HCT116 (cell line): ENCODE data around the gene DHRS7. TPM values are rescaled to one million over a fixed set of nuclear protein-coding genes. Genes with fewer than 3 reads are reported as not detected.
A peak's percentile ranks its signal among the peaks of the same experiment; 100 is the strongest.

Source experiments
- ATAC-seq: fragments of 200-7000 bp; cut with Tn5 transposase; 2 replicates; pipeline ENCODE4 v1.9.1; 2020; ENCODE audit warnings: mild to moderate bottlenecking, moderate library complexity
- Bru-seq: library from RNA; stranded (reverse); fragments of 400-500 nt; gene quantifications from one replicate; lab custom pipeline; 2021; lab: Mats Ljungman, UMichigan
- BruChase-seq, 2 experiments: library from RNA; stranded (reverse); fragments of 400-500 nt; gene quantifications; one replicate each; lab custom pipeline; 2021; lab: Mats Ljungman, UMichigan
- BruUV-seq: library from RNA; stranded (reverse); fragments of 400-500 nt; replicated peaks from 2 replicates; lab custom pipeline; 2021; lab: Mats Ljungman, UMichigan
- CTCF ChIA-PET: fragments of 300-600 bp; sonication (Branson Sonifier 250); formaldehyde crosslinking; loops from one replicate; lab custom pipeline; 2021; ENCODE audit warnings: antibody characterized with exemption; lab: Charles Lee
- POLR2A ChIA-PET: fragments of 300-600, 350-600 bp; sonication (Branson Sonifier 250); formaldehyde crosslinking; loops from one replicate; lab custom pipeline; 2021; ENCODE audit warnings: antibody characterized with exemption; lab: Charles Lee
- RAD21 ChIA-PET, 2 experiments: fragments of 300-600 bp; sonication (Branson Sonifier 250); formaldehyde crosslinking; loops; one replicate each; lab custom pipeline; 2023; ENCODE audit warnings: low total read pairs in 2 of 2; ENCODE audit not compliant: uncharacterized antibody in 2 of 2, unreplicated experiment in 2 of 2, low non-redundant PET in 1 of 2; lab: Charles Lee
- DNase-seq: peaks from one replicate; pipeline ENCODE4 v3.0.0-alpha.2; 2010; ENCODE audit warnings: low read depth, low spot score
- H2AFZ ChIP-seq: fragments of 200-600 bp; shearing (Covaris generic), sonication (generic); 2 replicates; pipeline ENCODE4 v1.6.1; 2017; ENCODE audit warnings: low read depth, mixed run types, mixed read lengths, antibody characterized with exemption, low read length; ENCODE audit not compliant: poor library complexity, severe bottlenecking
- H3K27ac ChIP-seq: 2 replicates; pipeline ENCODE4 v1.5.1; 2012; ENCODE audit warnings: low read depth, low read length
- H3K27me3 ChIP-seq: fragments of 200-600 bp; sonication (generic); 2 replicates; pipeline ENCODE4 v1.6.1; 2016; ENCODE audit warnings: mixed run types, low read length, mixed read lengths; ENCODE audit not compliant: insufficient read depth
- H3K36me3 ChIP-seq, 2 experiments: fragments of 200-500 bp in 1 of 2; fragments of 200-600 bp in 1 of 2; sonication (Bioruptor generic) in 1 of 2; sonication (generic) in 1 of 2; 2 replicates each; pipeline versions ENCODE4 v1.5.1 to v1.6.1; 2014 to 2016; ENCODE audit warnings: low read length in 2 of 2, inconsistent platforms in 1 of 2, mixed read lengths in 1 of 2, mixed run types in 1 of 2; ENCODE audit not compliant: insufficient read depth in 2 of 2, control insufficient read depth in 1 of 2
- H3K4me1 ChIP-seq, 2 experiments: fragments of 200-600 bp in 1 of 2; sonication (generic) in 1 of 2; 2 replicates each; pipeline versions ENCODE4 v1.5.1 to v1.6.1; 2012 to 2017; ENCODE audit warnings: low read length in 2 of 2, inconsistent platforms in 1 of 2, mild to moderate bottlenecking in 1 of 2, mixed read lengths in 1 of 2, mixed run types in 1 of 2, moderate library complexity in 1 of 2; ENCODE audit not compliant: insufficient read depth in 2 of 2, control insufficient read depth in 1 of 2
- H3K4me2 ChIP-seq: fragments of 200-600 bp; sonication (generic); 2 replicates; pipeline ENCODE4 v1.6.1; 2017; ENCODE audit warnings: mixed run types, low read length, mixed read lengths
- H3K4me3 ChIP-seq, 2 experiments: fragments of 200-600 bp in 1 of 2; sonication (generic) in 1 of 2; replicated peaks in 1 of 2; 2 replicates each; pipeline ENCODE4 v1.5.1; 2011 to 2016; ENCODE audit warnings: low read length in 2 of 2, control low read depth in 1 of 2, low read depth in 1 of 2, mild to moderate bottlenecking in 1 of 2, mixed read lengths in 1 of 2, mixed run types in 1 of 2
- H3K79me2 ChIP-seq: fragments of 200-600 bp; sonication (generic); 2 replicates; pipeline ENCODE4 v1.6.1; 2017; ENCODE audit warnings: mild to moderate bottlenecking, mixed run types, low read length, moderate library complexity, mixed read lengths; ENCODE audit not compliant: insufficient read depth
- H3K9ac ChIP-seq: fragments of 200-600 bp; sonication (generic); 2 replicates; pipeline ENCODE4 v1.6.1; 2016; ENCODE audit warnings: low read length, mixed read lengths
- H3K9me2 ChIP-seq: fragments of 200-600 bp; sonication (generic), shearing (Covaris generic); 2 replicates; pipeline ENCODE4 v1.6.1; 2017; ENCODE audit warnings: mixed run types, mild to moderate bottlenecking, moderate library complexity; ENCODE audit not compliant: insufficient read depth
- H3K9me3 ChIP-seq, 2 experiments: fragments of 200-500 bp in 1 of 2; fragments of 200-600 bp in 1 of 2; sonication (Bioruptor generic) in 1 of 2; sonication (generic) in 1 of 2; 2 replicates each; pipeline ENCODE4 v1.6.1; 2014 to 2017; ENCODE audit warnings: low read length in 2 of 2, mixed read lengths in 2 of 2, inconsistent platforms in 1 of 2, low read depth in 1 of 2, mild to moderate bottlenecking in 1 of 2, mixed run types in 1 of 2, moderate library complexity in 1 of 2; ENCODE audit not compliant: control insufficient read depth in 1 of 2, insufficient read depth in 1 of 2
- H4K20me1 ChIP-seq: fragments of 200-600 bp; sonication (generic), shearing (Covaris generic); 2 replicates; pipeline ENCODE4 v1.6.1; 2017; ENCODE audit warnings: mixed run types, mild to moderate bottlenecking, moderate library complexity; ENCODE audit not compliant: insufficient read depth
- CBX3 ChIP-seq: IDR thresholded peaks from 2 replicates; pipeline ENCODE4 v1.6.1; 2012; ENCODE audit warnings: low read depth
- CEBPB ChIP-seq: IDR thresholded peaks from 2 replicates; pipeline ENCODE4 v1.6.1; 2012; ENCODE audit warnings: low read depth
- EGR1 ChIP-seq: IDR thresholded peaks from 2 replicates; pipeline ENCODE4 v1.6.1; 2012; ENCODE audit warnings: low read depth
- ELF1 ChIP-seq: IDR thresholded peaks from 2 replicates; pipeline ENCODE4 v1.6.1; 2012; ENCODE audit warnings: low read depth, borderline replicate concordance
- EZH2 ChIP-seq: fragments of 200-600 bp; sonication (generic); IDR thresholded peaks from 2 replicates; pipeline ENCODE4 v1.6.1; 2017; ENCODE audit warnings: antibody characterized with exemption, mixed run types
- POLR2A ChIP-seq: IDR thresholded peaks from 2 replicates; pipeline ENCODE4 v1.7.0; 2011; ENCODE audit warnings: borderline replicate concordance; ENCODE audit not compliant: insufficient read depth, insufficient read length; ENCODE audit errors: extremely low read depth
- POLR2AphosphoS5 ChIP-seq: IDR thresholded peaks from 2 replicates; pipeline ENCODE4 v1.6.1; 2011; ENCODE audit warnings: mild to moderate bottlenecking, low read depth, low read length, moderate library complexity
- RAD21 ChIP-seq: IDR thresholded peaks from 2 replicates; pipeline ENCODE4 v1.6.1; 2012; ENCODE audit warnings: low read depth, mild to moderate bottlenecking
- SP1 ChIP-seq: IDR thresholded peaks from 2 replicates; pipeline ENCODE4 v1.6.1; 2012; ENCODE audit warnings: low read depth
- TCF7L2 ChIP-seq: IDR thresholded peaks from 2 replicates; pipeline ENCODE4 v1.7.0; 2011; ENCODE audit warnings: borderline replicate concordance, inconsistent platforms; ENCODE audit not compliant: insufficient read depth, insufficient read length; ENCODE audit errors: extremely low read depth
- YY1 ChIP-seq: IDR thresholded peaks from 2 replicates; pipeline ENCODE4 v1.6.1; 2011; ENCODE audit warnings: low read length, low read depth, moderate library complexity, mild to moderate bottlenecking; ENCODE audit not compliant: insufficient replicate concordance; ENCODE audit errors: extremely low read depth
- ZFX ChIP-seq: fragments of 450-650 bp; IDR thresholded peaks from 2 replicates; pipeline ENCODE4 v1.6.1; 2017
- intact Hi-C: fragments of 100-400 bp; cut with micrococcal nuclease; formaldehyde crosslinking; loops from 2 replicates; pipeline ENCODE4 v1.10.0; 2022
- long read RNA-seq: library from polyadenylated mRNA; unstranded; transcript quantifications from one replicate; pipeline ENCODE4 v2.0.0, GENCODE V29; 2021; ENCODE audit not compliant: unreplicated experiment
- polyA plus RNA-seq: library from polyadenylated mRNA; unstranded; fragments of >200 nt; gene quantifications from 2 replicates; pipeline ENCODE4 v1.2.1, GENCODE V29; 2012; ENCODE audit warnings: missing spikeins
- total RNA-seq: library from RNA; stranded (reverse); gene quantifications from one replicate; pipeline ENCODE4 v1.2.1, GENCODE V29; 2021; ENCODE audit not compliant: unreplicated experiment
- TF ChIP-seq, protein P1 (sequence below): IDR thresholded peaks from 2 replicates; pipeline ENCODE4 v1.6.1; 2012
- TF ChIP-seq, protein P2 (sequence below): IDR thresholded peaks from 2 replicates; pipeline ENCODE4 v1.6.1; 2011; ENCODE audit warnings: mild to moderate bottlenecking, low read length, moderate library complexity; ENCODE audit not compliant: insufficient replicate concordance; ENCODE audit errors: extremely low read depth
- TF ChIP-seq, protein P3 (sequence below), 3 experiments: fragments of 200-600 bp in 1 of 3; sonication (generic) in 1 of 3; IDR thresholded peaks in 2 of 3; conservative IDR thresholded peaks in 1 of 3; 2 replicates each; pipeline ENCODE4 v1.5.1; 2012 to 2017; ENCODE audit warnings: low read depth in 2 of 3, low read length in 2 of 3, antibody characterized with exemption in 1 of 3, borderline replicate concordance in 1 of 3, control low read depth in 1 of 3, mild to moderate bottlenecking in 1 of 3, mixed read lengths in 1 of 3, mixed run types in 1 of 3, moderate library complexity in 1 of 3; ENCODE audit not compliant: insufficient read depth in 1 of 3

The DHRS7 gene, protein sequence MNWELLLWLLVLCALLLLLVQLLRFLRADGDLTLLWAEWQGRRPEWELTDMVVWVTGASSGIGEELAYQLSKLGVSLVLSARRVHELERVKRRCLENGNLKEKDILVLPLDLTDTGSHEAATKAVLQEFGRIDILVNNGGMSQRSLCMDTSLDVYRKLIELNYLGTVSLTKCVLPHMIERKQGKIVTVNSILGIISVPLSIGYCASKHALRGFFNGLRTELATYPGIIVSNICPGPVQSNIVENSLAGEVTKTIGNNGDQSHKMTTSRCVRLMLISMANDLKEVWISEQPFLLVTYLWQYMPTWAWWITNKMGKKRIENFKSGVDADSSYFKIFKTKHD
- total RNA-seq (43.8 TPM), Bru-seq, nascent RNA (percentile 64 among the genes with signal in this experiment), BruChase-seq, experiment 1, labeled RNA remaining after a 6-hour chase (percentile 72 among the genes with signal in this experiment), BruChase-seq, experiment 2, labeled RNA remaining after a 2-hour chase (percentile 56 among the genes with signal in this experiment)
- 49.7 and 61.4 TPM in 2 replicates for polyA plus RNA-seq
- long read RNA-seq, transcript DHRS7-209 (7 exons, 1,322 nt) = major isoform, 85 of 100 reads
- long read RNA-seq, partial matches to known transcripts = 8 of 100 reads
- long read RNA-seq, other reads (novel, unspliced or antisense) = 7 of 100 reads

DNA sequence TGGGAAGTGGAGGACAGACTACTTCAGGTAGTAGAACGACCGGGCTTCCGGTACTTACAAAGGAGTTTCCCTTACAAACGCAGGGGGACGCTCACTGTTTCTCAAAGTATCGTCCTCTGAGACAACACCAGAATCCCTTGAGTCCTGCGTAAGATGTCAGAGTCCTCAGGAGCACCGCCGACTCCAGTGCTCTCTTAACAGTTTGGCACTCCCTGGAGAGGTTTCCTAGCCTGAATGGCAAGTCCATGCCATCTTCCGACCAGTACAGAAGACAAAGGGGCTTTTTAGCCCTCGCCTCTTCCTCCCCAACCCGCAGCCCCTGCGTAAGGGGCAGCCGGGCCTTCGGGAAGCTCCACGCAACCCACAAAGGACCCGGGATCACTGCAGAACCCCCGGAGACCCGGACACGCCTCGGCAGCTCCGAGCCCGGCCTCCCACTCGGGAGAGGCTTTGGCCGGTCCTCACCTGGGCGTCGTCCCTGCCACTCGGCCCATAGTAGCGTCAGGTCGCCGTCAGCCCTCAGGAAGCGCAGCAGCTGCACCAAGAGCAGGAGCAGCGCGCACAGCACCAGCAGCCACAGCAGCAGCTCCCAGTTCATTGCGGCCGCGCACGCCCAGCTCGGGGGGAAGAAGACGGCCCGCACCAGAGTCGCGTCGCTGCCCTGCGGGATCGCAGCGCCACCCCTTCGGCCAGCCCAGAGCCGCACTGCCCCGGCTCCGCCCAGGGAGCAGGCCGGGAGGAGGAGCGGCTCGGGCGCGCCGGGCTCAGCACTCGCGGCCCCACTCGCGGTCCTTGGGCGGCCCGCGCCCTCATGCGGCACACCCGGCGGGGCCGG is at the start of gene DHRS7:
Gene DHRS7 (minus strand): TSS at position 687 of the 835 bp plus-strand sequence. CDS start 89 bp downstream, at position 598.
- Histone ChIP-seq H2AFZ (peak within 1 kb of the TSS; percentile 84), H3K9ac (peak within 1 kb of the TSS; percentile 87), H4K20me1 (no peaks in the 10 kb centered on the region), H3K4me1 (peaks cover 16 to 27% of the 10 kb centered on the region in 2 experiments), H3K79me2 (peaks cover 5% of the 10 kb centered on the region), H3K27me3 (no peaks in the 10 kb centered on the region), H3K27ac (peak within 1 kb of the TSS; percentile 91), H3K36me3 (no peaks in the 10 kb centered on the region), H3K9me2 (no peaks in the 10 kb centered on the region), H3K9me3 (no peaks in the 10 kb centered on the region), H3K4me3 (peak within 1 kb of the TSS; percentile 79 to 98), H3K4me2 (peak within 1 kb of the TSS; percentile 97)
- ChIA-PET RAD21 (no interaction called here), CTCF (interaction anchor here (0.8 to 2.1 kb wide), 4 partner anchors 99 to 202 kb away, joined by 3 to 4 read pairs (median 3); no protein-coding TSS in a partner anchor), POLR2A (interaction anchor here (1.0 kb wide), 1 partner anchor 98 kb away, joined by 4 read pairs; no protein-coding TSS in a partner anchor)
- ATAC-seq (peak; percentile 98), DNase-seq (peak; percentile 51)
- intact Hi-C loops = loop anchor here (2.0 to 5.0 kb wide), 2 partner anchors 74 to 198 kb away; partner anchors contain the start of gene PCNX4
- TSS peak; percentile 63 for BruUV-seq
- TF ChIP-seq, protein P1, sequence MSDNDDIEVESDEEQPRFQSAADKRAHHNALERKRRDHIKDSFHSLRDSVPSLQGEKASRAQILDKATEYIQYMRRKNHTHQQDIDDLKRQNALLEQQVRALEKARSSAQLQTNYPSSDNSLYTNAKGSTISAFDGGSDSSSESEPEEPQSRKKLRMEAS = peak; percentile 15; the same call in 1 of the 2 replicates
- no peak for TF ChIP-seq CEBPB
- TF ChIP-seq EZH2 = no peak
- TF ChIP-seq SP1 = no peak
- peak; percentile 59; the same call in 1 of the 2 replicates for TF ChIP-seq CBX3
- peak; percentile 19; the same call in 1 of the 2 replicates for TF ChIP-seq ELF1
- TF ChIP-seq ZFX = peak; percentile 92
- TF ChIP-seq YY1 = peak; percentile 33
- TF ChIP-seq, protein P2, sequence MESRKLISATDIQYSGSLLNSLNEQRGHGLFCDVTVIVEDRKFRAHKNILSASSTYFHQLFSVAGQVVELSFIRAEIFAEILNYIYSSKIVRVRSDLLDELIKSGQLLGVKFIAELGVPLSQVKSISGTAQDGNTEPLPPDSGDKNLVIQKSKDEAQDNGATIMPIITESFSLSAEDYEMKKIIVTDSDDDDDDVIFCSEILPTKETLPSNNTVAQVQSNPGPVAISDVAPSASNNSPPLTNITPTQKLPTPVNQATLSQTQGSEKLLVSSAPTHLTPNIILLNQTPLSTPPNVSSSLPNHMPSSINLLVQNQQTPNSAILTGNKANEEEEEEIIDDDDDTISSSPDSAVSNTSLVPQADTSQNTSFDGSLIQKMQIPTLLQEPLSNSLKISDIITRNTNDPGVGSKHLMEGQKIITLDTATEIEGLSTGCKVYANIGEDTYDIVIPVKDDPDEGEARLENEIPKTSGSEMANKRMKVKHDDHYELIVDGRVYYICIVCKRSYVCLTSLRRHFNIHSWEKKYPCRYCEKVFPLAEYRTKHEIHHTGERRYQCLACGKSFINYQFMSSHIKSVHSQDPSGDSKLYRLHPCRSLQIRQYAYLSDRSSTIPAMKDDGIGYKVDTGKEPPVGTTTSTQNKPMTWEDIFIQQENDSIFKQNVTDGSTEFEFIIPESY = no peak
- TF ChIP-seq EGR1 = no peak
- TF ChIP-seq POLR2AphosphoS5 = peak; percentile 75
- TF ChIP-seq TCF7L2 = peak; percentile 29
- peak; percentile 71 for TF ChIP-seq RAD21
- TF ChIP-seq, protein P3, sequence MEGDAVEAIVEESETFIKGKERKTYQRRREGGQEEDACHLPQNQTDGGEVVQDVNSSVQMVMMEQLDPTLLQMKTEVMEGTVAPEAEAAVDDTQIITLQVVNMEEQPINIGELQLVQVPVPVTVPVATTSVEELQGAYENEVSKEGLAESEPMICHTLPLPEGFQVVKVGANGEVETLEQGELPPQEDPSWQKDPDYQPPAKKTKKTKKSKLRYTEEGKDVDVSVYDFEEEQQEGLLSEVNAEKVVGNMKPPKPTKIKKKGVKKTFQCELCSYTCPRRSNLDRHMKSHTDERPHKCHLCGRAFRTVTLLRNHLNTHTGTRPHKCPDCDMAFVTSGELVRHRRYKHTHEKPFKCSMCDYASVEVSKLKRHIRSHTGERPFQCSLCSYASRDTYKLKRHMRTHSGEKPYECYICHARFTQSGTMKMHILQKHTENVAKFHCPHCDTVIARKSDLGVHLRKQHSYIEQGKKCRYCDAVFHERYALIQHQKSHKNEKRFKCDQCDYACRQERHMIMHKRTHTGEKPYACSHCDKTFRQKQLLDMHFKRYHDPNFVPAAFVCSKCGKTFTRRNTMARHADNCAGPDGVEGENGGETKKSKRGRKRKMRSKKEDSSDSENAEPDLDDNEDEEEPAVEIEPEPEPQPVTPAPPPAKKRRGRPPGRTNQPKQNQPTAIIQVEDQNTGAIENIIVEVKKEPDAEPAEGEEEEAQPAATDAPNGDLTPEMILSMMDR (IDR thresholded peaks at IDR 0.05 in 2 of 3, conservative IDR thresholded peaks at IDR 0.05 in 1 of 3; ENCODE audit: borderline replicate concordance in 1 of 3, insufficient read depth in 1 of 3, low read depth in 2 of 3, low read length in 2 of 3) = peak; percentile 43 to 46 (median 45); a peak in 3 of 6 replicates
- peak; percentile 42 for TF ChIP-seq POLR2A
